Transverse colon (tissue), 4 donors: Measurements from ENCODE around the gene HSPB3.
"Not testable (repeated sequence)": the region's sequence is repeated elsewhere in the genome, so short reads cannot be mapped to it uniquely, and the experiment has no call there.

Experiments
- CTCF ChIP-seq, 5 experiments: fragments of 200-600 bp in 3 of 5; fragments of 450-650 bp in 2 of 5; sonication (generic) in 3 of 5; IDR thresholded peaks; 1 replicate in 2 of 5; 2 replicates in 3 of 5; pipeline ENCODE4 v1.5.1; 2016 to 2017; ENCODE audit warnings: antibody characterized with exemption in 5 of 5, inconsistent platforms in 3 of 5, mild to moderate bottlenecking in 2 of 5, moderate library complexity in 1 of 5
- EP300 ChIP-seq: sonication (generic); formaldehyde crosslinking; IDR thresholded peaks from one replicate; pipeline ENCODE4 v1.6.1; 2017; ENCODE audit warnings: antibody characterized with exemption, low read depth
- POLR2A ChIP-seq: fragments of 450-650 bp; IDR thresholded peaks from one replicate; pipeline ENCODE4 v1.6.1; 2016; ENCODE audit warnings: antibody characterized with exemption, mild to moderate bottlenecking, moderate library complexity
- POLR2AphosphoS5 ChIP-seq, 3 donors: sonication (generic); formaldehyde crosslinking; IDR thresholded peaks; one replicate each; pipeline ENCODE4 v1.6.1; 2016; ENCODE audit warnings: antibody characterized with exemption in 3 of 3

- TF ChIP-seq CTCF (IDR thresholded peaks at IDR 0.05); POLR2AphosphoS5 (IDR thresholded peaks at IDR 0.05); POLR2A; EP300: not testable (repeated sequence)
Measured at GRCh38 chr5:54489648-54489979, 34.1 kb downstream of the HSPB3 start.
